ENCODE results near the gene RPLP2. TPM values are rescaled to one million over a fixed set of nuclear protein-coding genes. Genes with fewer than 3 reads are reported as not detected.

RPLP2 gene
- polyA plus RNA-seq, 1 donor (not counting 4 experiments of a cell fraction or from before 2014, with no cell fraction given), result 632 TPM

DNA sequence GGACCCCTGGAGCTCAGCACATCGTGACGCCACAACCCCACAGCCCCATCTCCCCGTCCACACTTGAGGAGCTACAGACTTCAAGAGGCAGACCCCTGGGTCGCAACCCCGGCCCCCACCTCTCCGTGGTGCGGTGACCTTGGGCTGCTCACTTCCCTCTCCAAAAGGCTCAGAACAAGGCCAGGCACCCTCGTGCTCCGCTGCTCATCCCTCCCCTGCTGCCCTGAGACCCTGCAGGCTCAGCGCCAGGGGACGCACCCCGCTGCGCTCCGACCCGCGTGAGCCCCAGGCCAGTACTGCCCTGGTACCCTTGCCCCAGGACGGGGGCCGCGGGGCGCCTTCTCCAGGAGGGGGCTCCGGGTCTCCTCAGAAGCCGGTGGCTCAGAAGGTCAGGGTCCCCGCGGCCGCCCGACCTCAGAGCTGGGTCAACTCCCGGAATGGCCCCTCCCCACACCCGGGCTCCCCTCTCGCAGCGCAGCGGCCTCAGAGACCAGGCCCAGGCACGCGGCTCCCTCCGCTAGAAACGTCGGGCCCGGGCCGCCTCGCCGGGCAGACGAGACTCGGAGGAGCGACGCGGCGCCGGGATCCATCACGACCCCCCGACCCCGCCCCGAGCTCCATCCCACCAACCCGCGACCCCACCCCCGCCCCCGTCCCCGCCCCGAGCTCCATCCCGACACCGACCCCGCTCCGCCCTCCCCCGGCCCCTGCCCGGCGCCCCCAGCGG is 33.0 kb upstream of the RPLP2 start:
- Histone ChIP-seq H3K27ac (ENCODE audit: control insufficient read depth, insufficient read depth, low read length) (peak overlapping the region; percentile 77), H3K9ac (ENCODE audit: control insufficient read depth, extremely low read depth, insufficient read depth, low read length) (peak overlapping the region; percentile 92), H3K4me3 (ENCODE audit: control insufficient read depth in 2 of 3, extremely low read depth in 1 of 3, insufficient read depth in 2 of 3, low read depth in 1 of 3, low read length in 3 of 3) (peak overlapping the region; percentile 79 to 91 (median 85)), H3K9me1 (ENCODE audit: control insufficient read depth, extremely low read depth, insufficient read depth, low read length) (peaks cover 12% of the 10 kb centered on the region), H3K4me2 (ENCODE audit: control insufficient read depth, extremely low read depth, insufficient read depth, low read depth, low read length) (peak overlapping the region; percentile 91), H2AFZ (ENCODE audit: control insufficient read depth, low read length) (no peak overlapping the region), H3K27me3 (ENCODE audit: control insufficient read depth, extremely low read depth, insufficient read depth, low read length) (no peaks in the 10 kb centered on the region), H3K4me1 (ENCODE audit: control insufficient read depth, extremely low read depth, insufficient read depth, low read length) (peaks cover 19% of the 10 kb centered on the region), H4K20me1 (ENCODE audit: control insufficient read depth, extremely low read depth, insufficient read depth, low read length) (peaks cover 11% of the 10 kb centered on the region), H3K9me3 (ENCODE audit: control insufficient read depth, low read depth, low read length) (no peaks in the 10 kb centered on the region), H3K79me2 (ENCODE audit: control insufficient read depth, insufficient read depth, low read length) (peaks cover 71% of the 10 kb centered on the region), H3K36me3 (ENCODE audit: control insufficient read depth in 2 of 2, extremely low read depth in 1 of 2, insufficient read depth in 2 of 2, low read length in 2 of 2) (peaks cover 22 to 29% of the 10 kb centered on the region in 2 experiments)
- TF ChIP-seq CTCF (optimal IDR thresholded peaks at IDR 0.05 in 1 of 3, IDR thresholded peaks at IDR 0.05 in 1 of 3, conservative IDR thresholded peaks at IDR 0.05 in 1 of 3; ENCODE audit: extremely low read depth in 1 of 3, insufficient read depth in 2 of 3, low read length in 3 of 3), result no peak
- TF ChIP-seq EZH2 (IDR thresholded peaks at IDR 0.05; ENCODE audit: low read length), result no peak
- DNase-seq (ENCODE audit: low read depth, low spot score) (no peak), FAIRE-seq (no peak)
- dilution Hi-C loops (cut with MboI; ENCODE audit: extremely low pct_ligation_motif_present, low sequenced_read_pairs), result no loop called here

DNA sequence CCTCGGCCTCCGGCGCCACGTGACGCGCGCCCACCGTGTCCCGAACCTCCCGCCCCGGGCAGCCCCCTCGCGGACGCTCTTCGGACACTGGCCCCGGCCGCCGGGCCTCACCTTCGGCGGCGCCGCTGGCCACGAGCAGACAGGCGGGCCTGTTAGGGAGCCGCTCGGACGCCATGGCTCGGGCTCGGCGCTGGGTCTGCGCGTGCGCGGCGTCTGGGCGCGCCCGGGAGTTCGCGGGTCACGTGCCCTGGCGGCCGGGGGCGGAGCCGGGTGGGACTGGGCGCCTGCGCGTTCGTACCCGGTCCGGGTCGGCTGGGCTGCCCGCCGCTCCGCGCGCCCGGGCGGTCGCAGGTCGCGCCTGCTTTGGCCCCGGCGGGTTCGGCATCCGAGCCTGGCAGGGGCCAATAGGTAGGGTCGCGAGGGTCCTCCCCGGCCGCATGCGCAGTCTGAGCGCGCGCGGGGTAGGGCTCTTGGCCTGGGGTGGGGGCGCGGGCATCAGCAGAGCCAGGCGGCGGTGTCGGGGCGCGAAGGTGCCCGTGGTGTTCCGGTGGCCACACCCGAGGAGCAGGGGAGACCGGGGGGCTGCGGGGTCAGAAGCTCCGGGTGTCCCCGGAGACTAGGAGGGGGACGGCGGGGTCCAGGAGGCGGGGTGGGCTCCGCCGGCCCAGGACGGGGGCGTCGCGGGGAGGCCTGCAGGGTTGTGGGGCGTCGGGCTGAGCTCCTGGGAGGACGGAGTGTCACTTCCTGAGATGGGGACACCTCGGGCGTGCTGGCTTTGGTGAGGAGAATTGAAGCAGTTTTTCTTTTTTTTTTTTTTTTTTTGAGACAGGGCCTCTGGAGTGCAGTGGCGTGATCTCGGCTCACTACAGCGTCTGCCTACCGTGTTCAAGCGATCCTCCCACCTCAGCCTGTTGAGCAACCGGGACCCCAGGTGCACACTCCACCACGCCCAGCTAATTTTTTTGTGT is 32.2 kb upstream of the RPLP2 start, which contains the start of gene GATD1:
TSS of gene GATD1 (minus strand) at position 200 of the 968 bp plus-strand sequence. CDS start at position 175, 25 bp downstream.
- peaks cover 63% of the 10 kb centered on the region for H3K79me2 ChIP-seq (ENCODE audit: control insufficient read depth, insufficient read depth, low read length)
- peaks cover 11% of the 10 kb centered on the region for H4K20me1 ChIP-seq (ENCODE audit: control insufficient read depth, extremely low read depth, insufficient read depth, low read length)
- dilution Hi-C loops (cut with MboI; ENCODE audit: extremely low pct_ligation_motif_present, low sequenced_read_pairs), result no loop called here
- peak within 1 kb of the TSS; percentile 92 for H3K9ac ChIP-seq (ENCODE audit: control insufficient read depth, extremely low read depth, insufficient read depth, low read length)
- peaks cover 19% of the 10 kb centered on the region for H3K4me1 ChIP-seq (ENCODE audit: control insufficient read depth, extremely low read depth, insufficient read depth, low read length)
- H3K4me2 ChIP-seq (ENCODE audit: control insufficient read depth, extremely low read depth, insufficient read depth, low read depth, low read length), result peak within 1 kb of the TSS; percentile 91
- peaks cover 15 to 23% of the 10 kb centered on the region in 2 experiments for H3K36me3 ChIP-seq (ENCODE audit: control insufficient read depth in 2 of 2, extremely low read depth in 1 of 2, insufficient read depth in 2 of 2, low read length in 2 of 2)
- DNase-seq (ENCODE audit: low read depth, low spot score), result no peak
- H2AFZ ChIP-seq (ENCODE audit: control insufficient read depth, low read length), result peak within 1 kb of the TSS; percentile 42
- peak within 1 kb of the TSS; percentile 77 for H3K27ac ChIP-seq (ENCODE audit: control insufficient read depth, insufficient read depth, low read length)
- FAIRE-seq, result no peak
- H3K27me3 ChIP-seq (ENCODE audit: control insufficient read depth, extremely low read depth, insufficient read depth, low read length), result no peaks in the 10 kb centered on the region
- H3K4me3 ChIP-seq (ENCODE audit: control insufficient read depth in 2 of 3, extremely low read depth in 1 of 3, insufficient read depth in 2 of 3, low read depth in 1 of 3, low read length in 3 of 3), result peak within 1 kb of the TSS; percentile 79 to 91 (median 85)
- H3K9me1 ChIP-seq (ENCODE audit: control insufficient read depth, extremely low read depth, insufficient read depth, low read length), result peaks cover 12% of the 10 kb centered on the region
- TF ChIP-seq EZH2 (IDR thresholded peaks at IDR 0.05; ENCODE audit: low read length) (no peak), CTCF (optimal IDR thresholded peaks at IDR 0.05 in 1 of 3, IDR thresholded peaks at IDR 0.05 in 1 of 3, conservative IDR thresholded peaks at IDR 0.05 in 1 of 3; ENCODE audit: extremely low read depth in 1 of 3, insufficient read depth in 2 of 3, low read length in 3 of 3) (no peak)
- H3K9me3 ChIP-seq (ENCODE audit: control insufficient read depth, low read depth, low read length), result no peaks in the 10 kb centered on the region
